Neural cell (in vitro differentiated cells): Measurements from ENCODE around the gene ACADM.

Source experiments
- CTCF ChIP-seq: fragments of 450-650 bp; IDR thresholded peaks from 2 replicates; pipeline ENCODE4 v1.5.1; 2014; ENCODE audit warnings: antibody characterized with exemption, mild to moderate bottlenecking, moderate library complexity; ENCODE audit not compliant: poor library complexity, severe bottlenecking
- EP300 ChIP-seq: fragments of 450-650 bp; conservative IDR thresholded peaks from 2 replicates; pipeline ENCODE4 v1.6.1; 2014; ENCODE audit warnings: antibody characterized with exemption, mild to moderate bottlenecking, moderate library complexity; ENCODE audit not compliant: poor library complexity, severe bottlenecking
- EZH2 ChIP-seq: fragments of 200-600, 300-800 bp; shearing (Covaris generic), sonication (generic); IDR thresholded peaks from 2 replicates; pipeline ENCODE4 v1.6.1; 2014; ENCODE audit warnings: antibody characterized with exemption, low read length, borderline replicate concordance, mild to moderate bottlenecking; ENCODE audit not compliant: insufficient read depth, poor library complexity, severe bottlenecking
- POLR2AphosphoS5 ChIP-seq: IDR thresholded peaks from 2 replicates; pipeline ENCODE4 v1.6.1; 2012
- RAD21 ChIP-seq: fragments of 450-650 bp; conservative IDR thresholded peaks from 2 replicates; pipeline ENCODE4 v1.6.1; 2014; ENCODE audit warnings: antibody characterized with exemption, mild to moderate bottlenecking, moderate library complexity
- REST ChIP-seq: IDR thresholded peaks from 2 replicates; pipeline ENCODE4 v1.6.1; 2012; ENCODE audit warnings: borderline replicate concordance

- TF ChIP-seq CTCF: no peak
- TF ChIP-seq EP300: no peak
- TF ChIP-seq RAD21: no peak
- TF ChIP-seq EZH2: no peak
- TF ChIP-seq POLR2AphosphoS5: peak; percentile 83
- peak; percentile 20 for TF ChIP-seq REST
Measured at GRCh38 chr1:75785983-75786853, 61.7 kb downstream of the ACADM start, which contains the start of gene RABGGTB.
